GM19351 (cell line): ENCODE measurements around the gene GALM.
"Not testable (repeated sequence)": the region's sequence is repeated elsewhere in the genome, so short reads cannot be mapped to it uniquely, and the experiment has no call there.

ENCODE experiments used
- ATAC-seq: cut with Tn5 transposase; IDR thresholded peaks from one replicate; pipeline ENCODE4 v1.9.1; 2021; ENCODE audit warnings: mild to moderate bottlenecking, moderate library complexity; ENCODE audit not compliant: unreplicated experiment

Gene GALM

DNA sequence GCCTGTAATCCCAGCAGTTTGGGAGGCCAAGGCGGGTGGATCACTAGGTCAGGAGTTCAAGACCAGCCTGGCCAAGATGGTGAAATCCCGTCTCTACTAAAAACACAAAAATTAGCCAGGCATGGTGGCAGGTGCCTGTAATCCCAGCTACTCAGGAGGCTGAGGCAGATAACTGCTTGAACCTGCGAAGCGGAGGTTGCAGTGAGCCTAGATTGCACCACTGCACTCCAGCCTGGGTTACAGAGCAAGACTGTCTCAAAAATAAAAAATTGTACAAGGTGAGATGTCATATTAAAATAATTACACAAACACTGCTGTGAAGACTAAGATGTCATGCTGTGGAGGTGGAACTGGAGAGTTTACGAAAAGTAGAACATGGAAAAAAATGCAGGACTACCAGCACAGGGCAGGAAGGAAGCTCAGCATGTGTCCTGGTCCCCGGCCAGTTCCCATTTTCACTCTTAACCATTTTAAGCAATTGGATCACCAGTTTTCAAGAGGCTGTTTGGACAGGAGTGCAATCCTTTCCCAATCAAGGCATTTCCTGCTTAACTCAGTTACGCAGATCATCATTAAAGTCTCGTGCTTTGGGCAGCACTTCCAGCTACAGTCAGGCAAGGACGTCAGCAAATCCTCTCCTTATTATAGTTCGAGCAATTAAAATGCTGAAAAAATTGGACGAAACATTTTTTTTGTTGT lies 71.2 kb downstream of the GALM start:
- ATAC-seq = not testable (repeated sequence)

DNA sequence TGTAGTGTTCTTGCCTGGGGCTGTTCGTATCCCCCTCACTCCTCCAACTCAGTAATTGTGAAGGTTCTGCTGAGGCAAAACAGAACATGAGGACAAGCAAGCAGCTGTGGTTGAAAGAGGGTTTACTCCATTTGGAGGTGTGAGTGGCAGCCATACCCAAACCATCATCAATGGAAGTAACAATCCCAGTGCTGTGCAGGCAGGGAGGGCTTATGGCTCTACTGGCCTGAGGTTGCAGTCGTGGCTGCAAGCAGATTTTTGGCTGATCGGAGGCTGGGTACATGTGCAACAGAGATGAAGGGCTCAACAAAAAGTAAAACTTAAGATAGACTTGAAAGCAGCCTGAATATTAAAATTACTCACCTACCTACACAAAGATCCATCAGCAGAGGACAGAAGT lies 72.0 kb downstream of the GALM start:
- no peak for ATAC-seq

DNA sequence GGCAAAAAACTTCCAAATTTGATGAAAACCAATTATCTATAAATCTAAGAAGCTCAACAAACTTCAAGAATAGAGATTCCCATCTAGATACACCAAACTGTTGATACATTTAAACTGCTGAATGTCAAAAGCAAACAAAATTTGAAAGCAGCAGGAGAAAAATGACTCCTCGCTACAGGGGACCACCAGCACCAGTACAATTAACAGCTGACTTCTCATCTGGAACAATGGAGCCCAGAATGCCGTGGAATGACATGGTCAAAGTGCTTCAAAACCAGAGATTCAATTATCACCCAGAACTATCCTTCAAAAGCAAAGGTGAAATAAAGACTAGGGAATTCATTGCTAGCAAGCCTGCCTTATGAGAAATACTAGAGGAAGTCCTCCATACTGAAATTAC lies 73.6 kb downstream of the GALM start:
- no peak for ATAC-seq

DNA sequence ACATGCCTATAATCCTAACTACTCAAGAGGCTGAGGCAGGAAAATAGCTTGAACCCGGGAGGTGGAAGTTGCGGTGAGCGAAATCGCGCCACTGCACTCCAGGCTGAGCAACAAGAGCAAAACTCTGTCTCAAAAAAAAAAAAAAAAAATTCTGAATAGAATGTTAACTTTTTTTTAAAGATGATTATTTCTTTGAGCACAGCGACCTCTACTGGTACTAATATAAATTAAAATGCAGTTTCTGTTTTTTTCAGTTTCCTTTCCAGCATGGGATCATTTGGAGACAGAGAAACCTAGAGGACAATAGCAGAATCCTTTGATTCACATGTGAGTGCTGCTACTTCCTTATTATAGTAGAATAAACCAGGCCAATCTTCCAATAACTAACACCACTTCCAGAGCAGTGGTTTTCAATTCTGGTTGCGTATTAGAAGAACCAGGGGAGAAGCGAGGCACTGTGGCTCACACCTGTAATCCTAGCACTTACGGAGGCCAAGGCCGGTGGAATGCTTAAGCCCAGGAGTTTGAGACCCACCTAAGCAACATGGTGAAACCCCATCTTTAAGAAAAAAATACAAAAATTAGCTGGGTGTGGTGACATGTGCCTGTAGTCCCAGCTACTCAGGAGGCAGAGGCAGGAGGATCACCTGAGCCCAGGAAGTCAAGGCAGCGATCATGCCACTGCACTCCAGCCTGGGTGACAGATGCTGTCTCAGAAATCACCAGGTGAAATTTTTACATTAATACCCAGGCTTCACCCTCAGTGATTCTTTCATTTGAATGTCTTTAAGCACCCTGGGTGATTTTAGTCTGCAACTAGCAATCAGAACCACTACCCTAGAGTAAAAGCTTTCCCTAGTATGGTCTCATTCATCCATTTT lies 75.2 kb downstream of the GALM start:
- no peak for ATAC-seq

DNA sequence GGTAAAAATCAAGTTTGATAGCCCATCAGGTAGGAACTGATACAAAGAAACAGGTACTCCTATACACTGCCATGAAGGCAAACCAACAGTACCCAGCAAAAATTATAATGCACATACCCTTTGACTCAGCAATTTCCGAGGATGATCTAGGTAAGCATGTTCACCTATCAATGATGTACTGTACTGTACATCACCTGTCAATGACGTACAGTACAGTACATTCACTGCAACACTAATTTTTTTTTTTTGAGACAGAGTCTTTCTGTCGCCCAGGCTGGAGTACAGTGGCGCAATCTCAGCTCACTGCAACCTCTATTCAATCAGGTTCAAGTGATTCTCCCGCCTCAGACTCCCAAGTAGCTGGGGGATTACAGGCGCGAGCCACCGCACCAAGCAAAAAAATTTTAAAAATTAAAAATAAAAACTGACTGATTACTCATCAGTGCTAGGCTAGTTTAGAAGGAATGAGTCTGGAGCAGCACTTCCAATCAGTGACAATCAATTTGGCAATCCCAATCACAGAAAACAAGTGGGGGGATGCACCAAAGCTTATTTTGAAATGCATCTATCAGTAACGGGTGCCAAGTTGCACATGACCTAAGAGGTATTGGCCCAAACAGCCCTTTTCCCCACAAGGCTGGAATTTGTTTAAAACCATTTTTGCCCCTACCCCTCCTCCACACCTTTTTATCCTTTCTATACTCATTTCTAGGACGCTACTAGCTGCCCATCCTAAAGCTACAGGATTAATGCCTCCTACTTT lies 77.1 kb downstream of the GALM start:
- ATAC-seq = no peak

DNA sequence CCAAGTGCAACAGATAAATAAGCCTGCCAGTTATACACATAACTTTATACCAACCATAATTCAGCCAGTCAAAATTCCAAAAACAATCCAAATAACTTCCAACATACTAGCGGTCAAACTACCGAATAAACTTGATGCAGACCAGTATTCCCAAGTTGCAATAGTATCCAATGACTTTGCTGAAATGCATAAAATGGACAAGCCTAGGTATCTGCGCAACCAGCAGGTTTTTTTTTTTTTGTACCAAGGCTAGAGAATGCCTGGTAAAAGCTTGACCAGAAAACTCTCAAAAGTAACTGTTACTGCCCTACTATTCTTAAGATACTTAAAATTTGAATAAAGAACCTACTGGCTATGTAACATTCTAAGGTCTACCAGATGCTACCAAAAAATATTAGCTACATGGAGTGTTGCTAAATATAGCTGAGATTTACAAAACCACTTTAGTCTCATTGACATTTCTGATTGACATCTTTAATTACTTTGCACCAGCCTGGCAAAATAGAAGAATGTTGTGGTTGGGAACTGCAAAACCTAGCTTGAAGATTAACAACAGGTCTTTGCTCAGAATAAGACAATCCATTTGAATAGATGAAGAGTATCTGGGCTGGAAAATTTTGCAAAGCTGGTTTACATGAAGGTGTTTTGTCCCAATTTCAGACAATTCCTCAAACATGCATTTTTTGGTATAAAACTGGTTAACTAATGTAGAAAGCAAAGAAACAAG lies 77.9 kb downstream of the GALM start:
- no peak for ATAC-seq

DNA sequence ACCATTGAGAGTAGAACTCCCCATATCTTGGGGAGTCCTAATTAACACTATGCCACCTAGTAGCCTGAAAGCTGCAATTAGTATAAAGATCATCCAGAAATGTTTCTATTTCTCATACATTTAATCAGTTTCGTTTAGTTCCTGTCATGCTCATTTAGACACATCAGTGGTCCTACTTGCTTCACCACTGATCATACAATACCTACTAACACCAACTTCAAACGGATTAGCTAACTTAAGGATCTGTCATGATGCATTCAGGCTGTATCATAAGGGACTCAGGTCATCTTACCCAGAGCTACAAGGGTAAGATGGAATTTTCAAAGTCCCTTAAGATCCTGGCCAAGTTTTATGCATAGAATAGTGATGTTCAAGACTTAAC lies 78.5 kb downstream of the GALM start:
- ATAC-seq = no peak

DNA sequence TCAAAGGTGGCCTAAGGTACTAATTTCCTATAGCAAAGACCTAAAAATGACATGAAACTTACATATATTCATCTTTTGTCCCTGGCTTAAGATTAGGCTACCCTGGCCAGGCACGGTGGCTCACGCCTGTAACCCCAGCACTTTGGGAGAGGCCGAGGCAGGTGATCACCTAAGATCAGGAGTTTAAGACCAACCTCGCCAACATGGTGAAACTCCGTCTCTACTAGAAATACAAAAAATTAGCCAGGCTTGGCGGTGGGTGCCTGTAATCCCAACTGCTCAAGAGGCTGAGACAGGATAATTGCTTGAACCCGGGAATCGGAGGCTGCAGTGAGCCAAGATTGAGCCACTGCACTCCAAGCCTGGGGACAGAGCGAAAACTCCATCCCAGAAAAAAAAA lies 79.4 kb downstream of the GALM start:
- no peak for ATAC-seq

DNA sequence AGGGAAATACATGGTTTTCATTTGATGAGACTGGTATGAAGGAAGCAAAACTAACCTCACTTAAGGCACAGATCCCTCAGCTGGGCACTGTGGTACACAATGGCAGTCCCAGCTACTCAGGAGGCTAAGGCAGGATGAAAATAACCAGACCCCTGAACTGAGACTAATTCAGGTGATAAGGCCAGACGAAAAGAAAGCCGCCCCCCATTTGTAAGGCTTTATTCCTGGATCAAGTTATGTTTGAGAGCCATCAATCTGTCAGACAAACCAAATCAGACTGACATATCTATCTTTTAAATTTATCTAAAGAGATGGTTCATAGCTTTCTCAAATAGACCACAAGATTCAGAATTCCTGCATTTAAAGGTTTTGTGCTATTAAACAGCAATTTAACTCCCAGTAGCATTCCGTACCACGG lies 81.1 kb downstream of the GALM start:
- no peak for ATAC-seq

DNA sequence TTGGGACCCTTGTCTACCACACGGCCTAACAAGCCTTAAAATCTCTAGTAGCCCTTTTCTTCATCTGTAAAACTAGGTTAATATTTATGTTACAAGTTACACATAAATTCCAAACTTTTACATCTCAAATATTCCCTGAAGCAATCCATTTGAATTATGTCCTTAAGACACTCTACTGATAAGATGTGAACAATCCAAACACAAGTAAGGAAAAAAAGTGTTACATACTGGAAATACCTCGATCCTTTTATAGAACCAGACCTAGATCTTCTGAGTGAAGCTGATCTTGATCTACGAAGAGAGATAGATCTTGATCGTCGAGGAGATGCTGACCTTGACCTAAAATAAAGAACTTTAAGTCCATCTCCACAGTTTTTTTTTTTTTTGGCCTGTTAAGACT lies 81.9 kb downstream of the GALM start:
- no peak for ATAC-seq

DNA sequence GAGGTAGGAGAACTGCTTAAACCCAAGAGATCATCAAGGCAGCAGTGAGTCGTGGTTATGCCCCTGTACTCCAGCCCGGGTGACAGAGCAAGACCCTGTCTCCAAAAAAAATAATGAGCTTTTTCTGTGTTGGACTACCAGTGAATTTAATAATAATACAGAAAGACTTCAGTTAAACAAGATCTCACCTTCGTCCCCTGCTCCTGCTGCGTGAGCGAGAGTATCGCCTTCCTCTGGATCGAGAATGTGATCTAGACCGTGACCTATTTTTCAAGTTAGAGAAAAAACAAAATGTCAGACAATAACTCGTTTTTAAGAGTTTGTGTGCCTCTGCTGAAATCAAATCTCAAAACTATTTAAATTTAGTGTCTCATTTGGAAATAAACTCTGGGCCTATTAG lies 82.5 kb downstream of the GALM start:
- no peak for ATAC-seq

DNA sequence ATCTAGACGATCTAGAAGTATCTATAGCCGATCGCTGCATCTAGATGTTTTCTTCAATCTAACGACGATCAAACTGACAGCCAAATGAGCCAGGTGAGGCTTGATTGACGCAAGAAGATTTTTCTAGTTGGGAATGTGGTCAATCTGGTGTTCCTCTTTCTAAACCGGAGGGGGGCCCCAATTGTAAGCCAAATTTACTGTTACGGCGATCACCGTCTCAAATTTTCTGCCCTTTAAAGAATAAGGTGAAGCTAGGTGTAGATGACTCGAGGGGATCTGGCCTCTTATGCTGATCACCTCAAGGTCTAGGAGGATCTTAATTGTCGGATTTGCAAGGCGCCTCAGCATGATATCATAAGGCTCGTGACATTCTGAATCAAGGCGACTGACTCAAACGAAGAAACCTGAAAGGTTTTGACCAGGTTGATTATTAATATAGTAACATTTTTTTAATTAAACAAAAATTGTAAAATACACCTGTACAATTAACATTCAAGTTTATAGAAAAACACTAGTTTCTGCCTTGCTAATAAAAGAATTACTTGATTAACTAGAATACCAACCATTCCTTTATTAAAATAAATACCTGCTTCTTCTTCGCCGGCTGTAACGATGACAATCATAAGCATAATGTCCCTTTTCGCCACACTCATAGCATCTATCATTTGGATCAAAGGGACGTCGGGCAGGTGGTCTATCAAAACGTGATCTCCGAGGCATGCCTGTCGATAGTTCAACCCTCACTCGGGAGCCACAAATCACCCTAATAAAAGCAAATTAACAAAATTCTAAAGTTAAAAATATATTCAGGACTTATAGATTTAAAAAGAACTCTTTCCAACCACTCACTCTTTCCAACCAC lies 83.3 kb downstream of the GALM start:
- ATAC-seq = no peak

DNA sequence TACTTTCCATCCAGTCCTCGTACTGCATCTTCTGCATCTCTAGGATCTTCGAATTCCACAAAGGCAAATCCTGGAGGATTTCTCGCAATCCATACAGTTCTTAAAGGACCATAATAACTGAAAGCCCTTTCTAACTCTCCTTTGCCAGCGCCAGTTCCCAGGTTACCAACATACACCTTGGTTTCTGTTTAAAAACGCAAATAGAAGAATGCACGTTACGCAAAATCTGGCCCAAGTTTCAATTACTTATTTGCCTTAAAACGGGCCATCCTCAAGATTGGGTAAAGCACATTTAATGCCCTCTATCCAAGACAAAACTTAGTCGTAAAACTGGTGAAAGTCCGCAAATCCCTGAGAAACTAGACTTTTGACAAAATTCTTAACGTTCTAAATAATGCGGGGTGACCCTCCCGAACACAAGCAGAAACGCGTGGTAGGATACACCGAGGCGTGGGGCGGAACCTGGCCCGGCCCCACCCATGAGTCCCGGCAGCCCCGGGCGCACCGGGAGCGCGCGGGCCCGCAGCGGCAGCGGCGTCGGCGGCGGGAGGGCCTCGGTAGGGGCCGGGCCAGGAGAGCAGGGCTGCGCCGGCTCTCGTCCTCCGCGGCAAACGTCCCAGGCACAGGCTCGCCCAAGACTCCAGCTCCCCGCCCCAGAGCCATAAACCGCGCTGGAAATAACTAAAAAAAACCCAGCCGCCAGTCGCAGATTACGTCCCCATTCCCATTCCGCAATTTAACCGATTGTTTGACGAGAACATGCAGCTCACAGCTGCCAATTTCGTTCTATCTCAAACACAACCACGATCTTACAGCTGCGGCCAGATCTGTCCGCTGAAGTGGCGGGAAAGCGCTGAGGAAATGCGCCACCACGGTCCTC lies 84.3 kb downstream of the GALM start:
- ATAC-seq = peak; percentile 36

DNA sequence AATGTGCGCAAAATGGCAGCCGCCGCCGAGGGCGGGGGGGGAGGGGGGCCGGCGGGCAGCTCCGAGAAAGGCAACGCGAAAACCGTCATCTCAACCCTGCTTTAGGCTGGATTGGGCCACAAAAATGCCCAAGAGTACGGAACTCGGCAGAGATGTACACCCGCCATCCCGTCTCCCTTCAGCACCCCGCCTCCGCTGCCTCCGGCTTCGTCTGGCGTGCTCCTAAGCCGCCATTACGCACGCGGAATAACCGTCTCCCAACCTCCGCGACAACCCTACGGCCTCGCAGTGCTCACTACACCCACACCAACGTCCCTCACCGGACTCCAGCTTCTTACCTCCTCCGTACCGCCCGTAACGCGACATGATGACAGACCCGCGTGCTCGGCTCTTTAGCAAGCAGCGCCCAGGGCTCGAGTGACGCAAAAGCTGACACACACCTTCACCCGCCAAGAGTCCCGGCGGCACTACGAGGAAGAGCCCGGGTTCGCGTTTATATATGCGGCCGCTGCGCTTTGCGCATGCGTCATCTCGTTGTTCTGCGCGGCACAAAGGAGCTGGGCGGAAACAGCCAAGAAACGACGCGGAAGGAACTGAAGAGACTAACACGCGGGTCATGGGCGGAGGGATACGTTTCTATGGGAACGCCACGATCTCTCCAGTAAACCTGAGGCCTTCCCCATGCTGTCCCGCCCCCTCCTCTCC lies 85.1 kb downstream of the GALM start, which contains the start of gene SRSF7:
Gene SRSF7, minus strand, starts transcription at position 471 of the 705 bp plus-strand sequence. Its CDS starts 105 bp downstream, at position 366.
- peak; percentile 76 for ATAC-seq

DNA sequence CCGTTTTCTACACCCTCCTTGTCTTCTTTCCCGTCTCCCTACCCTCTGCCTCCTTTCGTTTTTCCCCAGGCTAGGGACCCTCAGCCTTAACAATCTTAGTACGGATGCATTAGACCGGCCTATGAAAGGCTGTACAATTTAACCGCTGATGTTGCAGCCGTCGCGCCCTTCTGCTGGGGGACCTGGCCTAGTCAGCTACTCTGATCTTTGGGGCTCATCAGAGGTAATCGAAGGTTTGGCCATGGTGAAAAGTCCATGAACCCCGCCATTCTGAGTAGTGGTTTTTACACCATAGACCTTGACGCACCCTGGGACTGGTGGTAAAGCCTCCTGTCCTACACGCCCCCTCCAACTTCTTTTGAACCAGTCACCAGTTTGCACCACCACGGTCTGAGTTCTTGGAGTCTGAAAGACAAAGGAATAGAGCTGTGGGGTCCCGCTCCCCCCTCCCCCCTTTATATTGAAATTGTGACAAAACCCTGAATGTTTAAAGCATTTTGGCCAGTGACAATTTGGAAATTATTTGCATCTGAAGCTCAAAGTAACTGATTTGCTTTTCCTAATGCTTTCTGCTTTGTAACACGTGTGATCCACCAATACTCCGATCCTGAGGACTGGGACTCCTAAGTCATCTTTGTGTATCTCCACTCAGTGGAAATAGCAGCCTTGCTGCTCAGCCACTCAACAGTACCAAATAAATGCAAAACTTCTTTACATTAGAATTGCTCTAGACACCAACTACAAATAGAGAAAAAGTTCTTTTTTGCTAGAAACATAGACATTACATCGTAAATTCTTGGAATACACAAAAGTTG lies 85.9 kb downstream of the GALM start:
- ATAC-seq = peak; percentile 27

DNA sequence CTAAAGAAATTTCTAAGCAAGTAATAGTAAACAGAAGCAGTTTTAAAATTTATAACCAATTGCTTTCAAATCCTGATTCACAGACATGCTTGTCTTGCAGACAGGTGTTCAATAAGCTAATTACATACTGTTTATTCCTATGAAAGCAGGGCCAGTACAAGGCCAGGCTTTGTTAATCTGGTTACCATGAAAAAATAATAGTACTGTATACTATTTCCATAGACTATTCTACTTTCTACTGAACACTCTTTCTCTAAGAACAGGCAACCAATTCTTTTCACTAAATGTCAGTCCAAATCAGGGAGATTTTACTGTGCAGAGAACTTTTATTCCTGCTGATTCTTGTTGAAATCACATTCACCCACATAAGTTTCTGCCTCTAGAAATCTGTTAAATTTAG lies 88.1 kb downstream of the GALM start:
- ATAC-seq = no peak

DNA sequence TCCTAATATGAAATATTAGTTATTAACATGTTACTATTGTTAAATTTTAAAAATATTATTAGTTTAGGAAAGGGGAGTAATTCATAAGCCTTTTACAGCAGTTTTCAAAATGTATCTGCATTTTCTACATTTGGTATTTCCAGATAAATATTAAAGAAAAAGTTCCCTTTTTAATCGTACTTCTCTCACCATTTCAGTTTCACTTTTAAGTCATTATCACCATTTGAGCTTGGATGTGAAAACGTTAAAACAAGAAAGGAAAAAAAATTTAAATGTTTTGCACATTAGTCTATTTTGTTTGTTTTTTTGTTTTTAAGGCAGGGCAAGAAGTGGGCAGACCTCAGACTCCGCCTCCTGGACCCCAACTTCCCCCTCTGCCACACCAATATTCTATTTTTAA lies 88.6 kb downstream of the GALM start:
- ATAC-seq = no peak
